Activated naive CD4-positive, alpha-beta T cell treated with anti-CD3 and anti-CD28 coated beads, Interleukin-2, amount 50 U/mL, for 72 hours (primary cell): Measurements from ENCODE around the gene BUD31. TPM values are rescaled to one million over a fixed set of nuclear protein-coding genes. Genes with fewer than 3 reads are reported as not detected.

Experiments
- ATAC-seq, 2 donors: fragments of 150-1000 bp; cut with Tn5 transposase; 2 replicates each; pipeline ENCODE4 v1.10.0; 2021; ENCODE audit warnings: mild to moderate bottlenecking in 2 of 2, moderate library complexity in 2 of 2
- DNase-seq, 2 donors: peaks; one replicate each; pipeline ENCODE4 v3.0.0; 2021 to 2022; ENCODE audit warnings: low spot score in 2 of 2
- H3K27ac Mint-ChIP-seq, 2 donors: one replicate each; pipeline ENCODE4 v1.8.0; 2022; ENCODE audit warnings: mild to moderate bottlenecking in 2 of 2, mixed read lengths in 2 of 2
- H3K36me3 Mint-ChIP-seq, 2 donors: one replicate each; pipeline ENCODE4 v1.8.0; 2022; ENCODE audit warnings: mixed read lengths in 2 of 2
- H3K9me3 Mint-ChIP-seq, 2 donors: one replicate each; pipeline ENCODE4 v1.8.0; 2022; ENCODE audit warnings: mixed read lengths in 2 of 2
- total RNA-seq, 2 donors: library from RNA; stranded (reverse); gene quantifications; one replicate each; pipeline ENCODE4 v1.2.3, GENCODE V29; 2022

The BUD31 gene
- total RNA-seq, 2 donors from 2014 or later: 131 to 135 TPM

- Mint-ChIP-seq H3K9me3 (no peaks in the 10 kb centered on the region), H3K36me3 (peaks cover 12 to 28% of the 10 kb centered on the region in 2 donors), H3K27ac (peak overlapping the region; percentile 89 to 99)
- DNase-seq: no peak
- ATAC-seq: peak; percentile 7 to 30
These were observed 29.3 kb downstream of the BUD31 start for GRCh38 chr7:99437946-99438572.

- DNase-seq (peak; percentile 91 to 94), ATAC-seq (peak; percentile 89 to 92)
- Mint-ChIP-seq H3K36me3 (peaks cover 12 to 32% of the 10 kb centered on the region in 2 donors), H3K27ac (peak within 1 kb of the TSS; percentile 89 to 99), H3K9me3 (no peaks in the 10 kb centered on the region)
These were observed 30.1 kb downstream of the BUD31 start, which contains the start of the genes CPSF4 and PTCD1 for GRCh38 chr7:99438573-99439480. Gene CPSF4, plus strand, starts transcription at chr7:99438943. Its CDS starts 140 bp downstream, at chr7:99439083. Gene PTCD1, minus strand, starts transcription at chr7:99438798. Its CDS starts 3,556 bp downstream, at chr7:99435242.

GRCh38 chr7:99440195-99440594 is 31.4 kb downstream of the BUD31 start:
- H3K27ac Mint-ChIP-seq: peak overlapping the region in 1 of 2 donors; percentile 89
- H3K36me3 Mint-ChIP-seq: peaks cover 19 to 41% of the 10 kb centered on the region in 2 donors
- ATAC-seq: no peak
- H3K9me3 Mint-ChIP-seq: no peaks in the 10 kb centered on the region
- no peak for DNase-seq

GRCh38 chr7:99446096-99446495 is 37.3 kb downstream of the BUD31 start:
- no peak for ATAC-seq
- H3K9me3 Mint-ChIP-seq: no peaks in the 10 kb centered on the region
- H3K36me3 Mint-ChIP-seq: peaks cover 7 to 33% of the 10 kb centered on the region in 2 donors

GRCh38 chr7:99447943-99448342 is 39.2 kb downstream of the BUD31 start:
- Mint-ChIP-seq H3K27ac (no peak overlapping the region), H3K36me3 (peaks cover 7 to 25% of the 10 kb centered on the region in 2 donors), H3K9me3 (no peaks in the 10 kb centered on the region)
- no peak for DNase-seq
- no peak for ATAC-seq

More at GRCh38 chr7:99446096-99446495, 37.3 kb downstream of the BUD31 start:
- no peak for DNase-seq
- no peak overlapping the region for H3K27ac Mint-ChIP-seq

- H3K27ac Mint-ChIP-seq: peak overlapping the region in 1 of 2 donors; percentile 55
- H3K9me3 Mint-ChIP-seq: no peaks in the 10 kb centered on the region
- ATAC-seq: no peak
- DNase-seq: no peak
- peaks cover 7 to 20% of the 10 kb centered on the region in 2 donors for H3K36me3 Mint-ChIP-seq
These were observed 40.1 kb downstream of the BUD31 start for GRCh38 chr7:99448855-99449254.

GRCh38 chr7:99449326-99449725 is 40.6 kb downstream of the BUD31 start:
- no peak for DNase-seq
- no peak for ATAC-seq
- H3K9me3 Mint-ChIP-seq: no peaks in the 10 kb centered on the region
- H3K27ac Mint-ChIP-seq: peak overlapping the region; percentile 9 to 81
- H3K36me3 Mint-ChIP-seq: peaks cover 7 to 19% of the 10 kb centered on the region in 2 donors

GRCh38 chr7:99451936-99452335 is 43.2 kb downstream of the BUD31 start:
- Mint-ChIP-seq H3K36me3 (peaks cover 0 to 14% of the 10 kb centered on the region in 2 donors), H3K27ac (peak overlapping the region; percentile 68 to 85), H3K9me3 (no peaks in the 10 kb centered on the region)
- no peak for DNase-seq
- ATAC-seq: no peak

- Mint-ChIP-seq H3K9me3 (no peaks in the 10 kb centered on the region), H3K27ac (peak overlapping the region; percentile 68 to 85), H3K36me3 (peaks cover 0 to 14% of the 10 kb centered on the region in 2 donors)
- ATAC-seq: no peak
- no peak for DNase-seq
These were observed 43.8 kb downstream of the BUD31 start for GRCh38 chr7:99452541-99452940.

- Mint-ChIP-seq H3K9me3 (no peaks in the 10 kb centered on the region), H3K36me3 (peaks cover 0 to 10% of the 10 kb centered on the region in 2 donors), H3K27ac (peak overlapping the region; percentile 22 to 68)
- ATAC-seq (no peak), DNase-seq (no peak)
These were observed 44.3 kb downstream of the BUD31 start for GRCh38 chr7:99453105-99453504.

- Mint-ChIP-seq H3K9me3 (no peaks in the 10 kb centered on the region), H3K36me3 (peaks cover 4 to 8% of the 10 kb centered on the region in 2 donors), H3K27ac (no peak overlapping the region)
- DNase-seq (no peak), ATAC-seq (no peak)
These were observed 47.1 kb downstream of the BUD31 start for GRCh38 chr7:99455874-99456273.

GRCh38 chr7:99456288-99456687 is 47.5 kb downstream of the BUD31 start:
- Mint-ChIP-seq H3K27ac (peak overlapping the region in 1 of 2 donors; percentile 92), H3K36me3 (peaks cover 4% of the 10 kb centered on the region in 2 donors), H3K9me3 (no peaks in the 10 kb centered on the region)
- no peak for DNase-seq
- no peak for ATAC-seq

GRCh38 chr7:99457050-99457649 is 48.4 kb downstream of the BUD31 start:
- Mint-ChIP-seq H3K9me3 (no peaks in the 10 kb centered on the region), H3K36me3 (peaks cover 4% of the 10 kb centered on the region in 2 donors)

GRCh38 chr7:99457650-99458493 is 49.1 kb downstream of the BUD31 start:
- no peak for ATAC-seq
- no peak overlapping the region for H3K27ac Mint-ChIP-seq
- DNase-seq: no peak
- H3K36me3 Mint-ChIP-seq: peaks cover 6 to 7% of the 10 kb centered on the region in 2 donors
- no peaks in the 10 kb centered on the region for H3K9me3 Mint-ChIP-seq

More at GRCh38 chr7:99457050-99457649, 48.4 kb downstream of the BUD31 start:
- no peak for ATAC-seq
- no peak for DNase-seq
- peak overlapping the region in 1 of 2 donors; percentile 92 for H3K27ac Mint-ChIP-seq

GRCh38 chr7:99459087-99459486 is 50.3 kb downstream of the BUD31 start:
- Mint-ChIP-seq H3K36me3 (peaks cover 14 to 16% of the 10 kb centered on the region in 2 donors), H3K9me3 (no peaks in the 10 kb centered on the region), H3K27ac (peak overlapping the region; percentile 3 to 32)
- ATAC-seq (peak; percentile 53 to 62), DNase-seq (peak in 1 of 2 donors; percentile 26)

GRCh38 chr7:99460651-99461050 is 51.9 kb downstream of the BUD31 start:
- ATAC-seq (no peak), DNase-seq (no peak)
- Mint-ChIP-seq H3K36me3 (peaks cover 21 to 22% of the 10 kb centered on the region in 2 donors), H3K9me3 (no peaks in the 10 kb centered on the region), H3K27ac (peak overlapping the region; percentile 3 to 75)
